Liver (tissue), 9 donors: ENCODE data around the gene SETD6. TPM values are rescaled to one million over a fixed set of nuclear protein-coding genes. Genes with fewer than 3 reads are reported as not detected.

ENCODE experiments used
- DNase-seq: peaks from one replicate; pipeline ENCODE4 v3.0.0-alpha.2; 2017; ENCODE audit warnings: low spot score
- H3K27ac ChIP-seq, 2 donors: one replicate each; pipeline ENCODE4 v1.7.0; 2013; ENCODE audit warnings: inconsistent platforms in 2 of 2, low read length in 2 of 2, control low read depth in 1 of 2, low read depth in 1 of 2, mild to moderate bottlenecking in 1 of 2
- H3K27me3 ChIP-seq, 4 donors: one replicate each; pipeline versions ENCODE4 v1.6.1 to v1.7.0; 2013; ENCODE audit warnings: low read length in 3 of 4, inconsistent platforms in 1 of 4, mild to moderate bottlenecking in 1 of 4, moderate library complexity in 1 of 4; ENCODE audit not compliant: control insufficient read depth in 4 of 4, insufficient read depth in 4 of 4
- H3K36me3 ChIP-seq, 4 donors: one replicate each; pipeline versions ENCODE4 v1.6.1 to v1.7.0; 2013; ENCODE audit warnings: low read length in 3 of 4, mild to moderate bottlenecking in 3 of 4, low read depth in 1 of 4, moderate library complexity in 1 of 4; ENCODE audit not compliant: control insufficient read depth in 4 of 4, insufficient read depth in 3 of 4
- H3K4me1 ChIP-seq, 4 donors: one replicate each; pipeline versions ENCODE4 v1.6.1 to v1.7.0; 2013; ENCODE audit warnings: low read length in 3 of 4, mild to moderate bottlenecking in 3 of 4, moderate library complexity in 1 of 4; ENCODE audit not compliant: control insufficient read depth in 4 of 4, insufficient read depth in 4 of 4
- H3K4me3 ChIP-seq, 3 donors: one replicate each; pipeline versions ENCODE4 v1.6.1 to v1.7.0; 2013; ENCODE audit warnings: low read length in 3 of 3, control low read depth in 1 of 3, low read depth in 1 of 3, mild to moderate bottlenecking in 1 of 3
- H3K9ac ChIP-seq, 2 donors: one replicate each; pipeline ENCODE4 v1.7.0; 2013; ENCODE audit warnings: low read length in 2 of 2, mild to moderate bottlenecking in 2 of 2, moderate library complexity in 2 of 2, control low read depth in 1 of 2, low read depth in 1 of 2
- H3K9me3 ChIP-seq, 4 donors: one replicate each; pipeline versions ENCODE4 v1.6.1 to v1.7.0; 2013; ENCODE audit warnings: low read length in 3 of 4; ENCODE audit not compliant: control insufficient read depth in 4 of 4
- ATF3 ChIP-seq: IDR thresholded peaks from 2 replicates; pipeline ENCODE4 v1.6.1; 2016; ENCODE audit warnings: antibody characterized with exemption
- CTCF ChIP-seq: fragments of 150-350 bp; IDR thresholded peaks from 2 replicates; pipeline ENCODE4 v1.5.1; 2017; ENCODE audit warnings: improper control_type of control experiment, low read depth, low read length; ENCODE audit not compliant: missing input control
- EGR1 ChIP-seq, 2 donors: IDR thresholded peaks; 2 replicates each; pipeline ENCODE4 v1.6.1; 2016 to 2018; ENCODE audit warnings: antibody characterized with exemption in 2 of 2, low read depth in 2 of 2
- FOXA1 ChIP-seq: IDR thresholded peaks from 2 replicates; pipeline ENCODE4 v1.6.1; 2016; ENCODE audit warnings: antibody characterized with exemption
- FOXA2 ChIP-seq: IDR thresholded peaks from 2 replicates; pipeline ENCODE4 v1.6.1; 2016; ENCODE audit warnings: antibody characterized with exemption
- HNF4A ChIP-seq, 2 donors: conservative IDR thresholded peaks; 2 replicates each; pipeline ENCODE4 v1.6.1; 2016; ENCODE audit warnings: antibody characterized with exemption in 2 of 2, mild to moderate bottlenecking in 2 of 2
- HNF4G ChIP-seq: IDR thresholded peaks from 2 replicates; pipeline ENCODE4 v1.6.1; 2016; ENCODE audit warnings: antibody characterized with exemption
- JUND ChIP-seq, 2 donors: IDR thresholded peaks; 2 replicates each; pipeline ENCODE4 v1.6.1; 2016; ENCODE audit warnings: antibody characterized with exemption in 2 of 2
- RAD21 ChIP-seq, 2 donors: IDR thresholded peaks; 2 replicates each; pipeline ENCODE4 v1.6.1; 2016; ENCODE audit warnings: antibody characterized with exemption in 2 of 2, mild to moderate bottlenecking in 2 of 2
- REST ChIP-seq: IDR thresholded peaks from 2 replicates; pipeline ENCODE4 v1.6.1; 2016; ENCODE audit warnings: antibody characterized with exemption, mild to moderate bottlenecking
- RXRA ChIP-seq, 2 donors: IDR thresholded peaks; 2 replicates each; pipeline ENCODE4 v1.6.1; 2017 to 2018; ENCODE audit warnings: antibody characterized with exemption in 2 of 2, mild to moderate bottlenecking in 1 of 2
- SP1 ChIP-seq: IDR thresholded peaks from 2 replicates; pipeline ENCODE4 v1.6.1; 2018; ENCODE audit warnings: antibody characterized with exemption, mild to moderate bottlenecking
- TAF1 ChIP-seq: conservative IDR thresholded peaks from 2 replicates; pipeline ENCODE4 v1.6.1; 2016; ENCODE audit warnings: antibody characterized with exemption, mild to moderate bottlenecking
- WGBS: extraction: QIAGEN DNeasy Blood & Tissue Kit; methylation state at CpG from one replicate; pipeline ENCODE4 v1.1.7; 2013; 5-methylcytosine and 5-hydroxymethylcytosine counted together
- polyA plus RNA-seq, 2 donors: library from polyadenylated mRNA; stranded (reverse) in 1 of 2; unstranded in 1 of 2; fragments of 200-250 nt in 1 of 2; fragments of >200 nt in 1 of 2; fragmentation: Nextera tagmentation in 1 of 2; extraction: Ambion mirVana in 1 of 2; gene quantifications; one replicate each; pipeline versions ENCODE4 v1.2.1 to v1.2.3, GENCODE V29; 2013 to 2015
- total RNA-seq, 2 donors: library from RNA; depleted of rRNA; stranded (reverse); fragments of >200 nt; gene quantifications; one replicate each; pipeline ENCODE4 v1.2.3, GENCODE V29; 2014
- donor health status: healthy.
- donor health status: healthy.
- donor health status: healthy.
- donor health status: healthy.
- donor health status: healthy.

SETD6 gene
- total and polyA plus RNA-seq, 4 donors = 6.9 to 17.7 (median 10.2) TPM

GRCh38 chr16:58501242-58502131, 13.8 kb upstream of the SETD6 start:
- Histone ChIP-seq H3K4me3 (peak overlapping the region in 1 of 3 donors; percentile 15), H3K9ac (no peak overlapping the region), H3K9me3 (no peaks in the 10 kb centered on the region), H3K27me3 (peaks cover 0 to 6% (median 1%) of the 10 kb centered on the region in 4 donors), H3K4me1 (peaks cover 0 to 7% (median 6%) of the 10 kb centered on the region in 4 donors), H3K36me3 (no peaks in the 10 kb centered on the region), H3K27ac (no peak overlapping the region)
- no peak for TF ChIP-seq FOXA2
- TF ChIP-seq RXRA (IDR thresholded peaks at IDR 0.05) = no peak
- TF ChIP-seq RAD21 (IDR thresholded peaks at IDR 0.05) = no peak
- TF ChIP-seq CTCF = no peak
- no peak for TF ChIP-seq FOXA1
- no peak for TF ChIP-seq REST
- no peak for TF ChIP-seq JUND (IDR thresholded peaks at IDR 0.05)
- no peak for TF ChIP-seq TAF1
- no peak for TF ChIP-seq EGR1 (IDR thresholded peaks at IDR 0.05; ENCODE audit: low read depth in 2 of 2)
- TF ChIP-seq ATF3 = no peak
- TF ChIP-seq HNF4G = no peak
- TF ChIP-seq HNF4A (conservative IDR thresholded peaks at IDR 0.05) = no peak
- no peak for DNase-seq
- 15% methylated on average over 42 of the region's 42 CpGs for WGBS

GRCh38 chr16:58502217-58502921, 12.9 kb upstream of the SETD6 start:
- peaks cover 0 to 9% (median 6%) of the 10 kb centered on the region in 4 donors for H3K4me1 ChIP-seq
- H3K4me3 ChIP-seq = no peak overlapping the region
- no peak overlapping the region for H3K9ac ChIP-seq
- WGBS = 73% methylated on average over 8 of the region's 8 CpGs
- TF ChIP-seq SP1 (no peak), FOXA1 (no peak)
- H3K27me3 ChIP-seq = peaks cover 0 to 6% (median 1%) of the 10 kb centered on the region in 4 donors
- H3K36me3 ChIP-seq = no peaks in the 10 kb centered on the region
- no peaks in the 10 kb centered on the region for H3K9me3 ChIP-seq
- H3K27ac ChIP-seq = no peak overlapping the region
- DNase-seq = no peak
